ENCODE data around the gene EXT2. TPM values are rescaled to one million over a fixed set of nuclear protein-coding genes. Genes with fewer than 3 reads are reported as not detected.

Gene EXT2
- total RNA-seq, 1 experiment from 2014 or later, result 42.8 TPM

GRCh38 chr11:44128729-44129128 lies 33.3 kb downstream of the EXT2 start:
- H3K9me2 ChIP-seq (ENCODE audit: insufficient read depth), result no peaks in the 10 kb centered on the region
- no peak overlapping the region for H2AFZ ChIP-seq (ENCODE audit: low read depth, low read length, poor library complexity, severe bottlenecking)
- intact Hi-C loops (cut with micrococcal nuclease), result no loop called here
- no peaks in the 10 kb centered on the region for H3K4me1 ChIP-seq (ENCODE audit: control insufficient read depth in 1 of 2, insufficient read depth in 2 of 2, low read length in 2 of 2)
- ChIA-PET POLR2A (no interaction called here), CTCF (no interaction called here), RAD21 (ENCODE audit: low non-redundant PET in 1 of 2, low total read pairs in 2 of 2, uncharacterized antibody in 2 of 2, unreplicated experiment in 2 of 2) (no interaction called here)
- TF ChIP-seq, protein P1, sequence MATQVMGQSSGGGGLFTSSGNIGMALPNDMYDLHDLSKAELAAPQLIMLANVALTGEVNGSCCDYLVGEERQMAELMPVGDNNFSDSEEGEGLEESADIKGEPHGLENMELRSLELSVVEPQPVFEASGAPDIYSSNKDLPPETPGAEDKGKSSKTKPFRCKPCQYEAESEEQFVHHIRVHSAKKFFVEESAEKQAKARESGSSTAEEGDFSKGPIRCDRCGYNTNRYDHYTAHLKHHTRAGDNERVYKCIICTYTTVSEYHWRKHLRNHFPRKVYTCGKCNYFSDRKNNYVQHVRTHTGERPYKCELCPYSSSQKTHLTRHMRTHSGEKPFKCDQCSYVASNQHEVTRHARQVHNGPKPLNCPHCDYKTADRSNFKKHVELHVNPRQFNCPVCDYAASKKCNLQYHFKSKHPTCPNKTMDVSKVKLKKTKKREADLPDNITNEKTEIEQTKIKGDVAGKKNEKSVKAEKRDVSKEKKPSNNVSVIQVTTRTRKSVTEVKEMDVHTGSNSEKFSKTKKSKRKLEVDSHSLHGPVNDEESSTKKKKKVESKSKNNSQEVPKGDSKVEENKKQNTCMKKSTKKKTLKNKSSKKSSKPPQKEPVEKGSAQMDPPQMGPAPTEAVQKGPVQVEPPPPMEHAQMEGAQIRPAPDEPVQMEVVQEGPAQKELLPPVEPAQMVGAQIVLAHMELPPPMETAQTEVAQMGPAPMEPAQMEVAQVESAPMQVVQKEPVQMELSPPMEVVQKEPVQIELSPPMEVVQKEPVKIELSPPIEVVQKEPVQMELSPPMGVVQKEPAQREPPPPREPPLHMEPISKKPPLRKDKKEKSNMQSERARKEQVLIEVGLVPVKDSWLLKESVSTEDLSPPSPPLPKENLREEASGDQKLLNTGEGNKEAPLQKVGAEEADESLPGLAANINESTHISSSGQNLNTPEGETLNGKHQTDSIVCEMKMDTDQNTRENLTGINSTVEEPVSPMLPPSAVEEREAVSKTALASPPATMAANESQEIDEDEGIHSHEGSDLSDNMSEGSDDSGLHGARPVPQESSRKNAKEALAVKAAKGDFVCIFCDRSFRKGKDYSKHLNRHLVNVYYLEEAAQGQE (IDR thresholded peaks at IDR 0.05; ENCODE audit: low read depth), result no peak
- TF ChIP-seq, protein P2, sequence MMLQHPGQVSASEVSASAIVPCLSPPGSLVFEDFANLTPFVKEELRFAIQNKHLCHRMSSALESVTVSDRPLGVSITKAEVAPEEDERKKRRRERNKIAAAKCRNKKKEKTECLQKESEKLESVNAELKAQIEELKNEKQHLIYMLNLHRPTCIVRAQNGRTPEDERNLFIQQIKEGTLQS (IDR thresholded peaks at IDR 0.05), result no peak
- TF ChIP-seq YY1 (IDR thresholded peaks at IDR 0.05; ENCODE audit: extremely low read depth, insufficient replicate concordance, low read depth, low read length) (no peak), EZH2 (IDR thresholded peaks at IDR 0.05) (no peak), SIN3A (IDR thresholded peaks at IDR 0.05; ENCODE audit: low read depth) (no peak)
- DNase-seq (ENCODE audit: low read depth, low spot score), result no peak
- H3K9me3 ChIP-seq (ENCODE audit: control insufficient read depth in 1 of 2, insufficient read depth in 1 of 2, low read depth in 1 of 2, low read length in 2 of 2), result no peaks in the 10 kb centered on the region
- H3K27ac ChIP-seq (ENCODE audit: low read depth, low read length), result no peak overlapping the region
- no peak for ATAC-seq
- no peaks in the 10 kb centered on the region for H3K27me3 ChIP-seq (ENCODE audit: insufficient read depth, low read length)
- H4K20me1 ChIP-seq (ENCODE audit: insufficient read depth), result no peaks in the 10 kb centered on the region
- no TSS peak for BruUV-seq (replicated peaks)
- H3K4me3 ChIP-seq (replicated peaks in 1 of 2; ENCODE audit: low read depth in 1 of 2, low read length in 2 of 2), result no peak overlapping the region
- H3K79me2 ChIP-seq (ENCODE audit: insufficient read depth, low read length), result no peaks in the 10 kb centered on the region
- H3K9ac ChIP-seq (ENCODE audit: low read length), result no peak overlapping the region
- H3K36me3 ChIP-seq (ENCODE audit: control insufficient read depth in 1 of 2, insufficient read depth in 2 of 2, low read length in 2 of 2), result peaks cover 0 to 25% of the 10 kb centered on the region in 2 experiments; a peak in 2 of 4 replicates
- H3K4me2 ChIP-seq (ENCODE audit: low read length), result no peak overlapping the region

DNA sequence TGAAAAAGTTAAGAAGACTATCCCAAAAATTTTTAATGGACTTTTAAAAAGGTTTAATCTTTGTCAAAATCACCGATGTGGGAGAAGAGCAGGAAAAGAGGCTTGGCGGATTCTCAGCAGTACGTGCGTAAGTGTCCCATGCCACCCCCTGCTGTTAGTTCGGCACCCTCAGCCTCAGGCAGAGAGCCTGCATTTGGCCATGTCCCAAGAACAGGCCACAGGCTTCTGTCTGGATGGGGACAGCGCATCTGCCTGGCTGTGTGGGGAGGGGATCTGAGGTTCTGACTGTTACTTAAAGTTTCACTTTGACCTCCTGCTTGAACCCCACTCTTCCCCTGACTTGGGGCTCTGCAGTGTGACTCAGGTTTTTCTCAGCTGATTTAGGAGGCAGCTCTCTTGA lies 35.3 kb downstream of the EXT2 start:
- intact Hi-C loops (cut with micrococcal nuclease), result loop anchor here (10.0 kb wide), 1 partner anchor 154 kb away; no protein-coding TSS in a partner anchor
- RAD21 ChIA-PET (ENCODE audit: low non-redundant PET in 1 of 2, low total read pairs in 2 of 2, uncharacterized antibody in 2 of 2, unreplicated experiment in 2 of 2), result no interaction called here
- peaks cover 0 to 22% of the 10 kb centered on the region in 2 experiments; a peak in 2 of 4 replicates for H3K36me3 ChIP-seq (ENCODE audit: control insufficient read depth in 1 of 2, insufficient read depth in 2 of 2, low read length in 2 of 2)
- no peak for ATAC-seq
- H3K79me2 ChIP-seq (ENCODE audit: insufficient read depth, low read length), result no peaks in the 10 kb centered on the region
- POLR2A ChIA-PET, result no interaction called here
- H3K4me2 ChIP-seq (ENCODE audit: low read length), result no peak overlapping the region
- no peaks in the 10 kb centered on the region for H3K27me3 ChIP-seq (ENCODE audit: insufficient read depth, low read length)
- no peak overlapping the region for H2AFZ ChIP-seq (ENCODE audit: low read depth, low read length, poor library complexity, severe bottlenecking)
- no peak for DNase-seq (ENCODE audit: low read depth, low spot score)
- BruUV-seq (replicated peaks), result no TSS peak
- no peak overlapping the region for H3K4me3 ChIP-seq (replicated peaks in 1 of 2; ENCODE audit: low read depth in 1 of 2, low read length in 2 of 2)
- no peaks in the 10 kb centered on the region for H4K20me1 ChIP-seq (ENCODE audit: insufficient read depth)
- H3K4me1 ChIP-seq (ENCODE audit: control insufficient read depth in 1 of 2, insufficient read depth in 2 of 2, low read length in 2 of 2), result no peaks in the 10 kb centered on the region
- no peaks in the 10 kb centered on the region for H3K9me3 ChIP-seq (ENCODE audit: control insufficient read depth in 1 of 2, insufficient read depth in 1 of 2, low read depth in 1 of 2, low read length in 2 of 2)
- CTCF ChIA-PET, result no interaction called here
- no peaks in the 10 kb centered on the region for H3K9me2 ChIP-seq (ENCODE audit: insufficient read depth)
- no peak overlapping the region for H3K27ac ChIP-seq (ENCODE audit: low read depth, low read length)
- no peak overlapping the region for H3K9ac ChIP-seq (ENCODE audit: low read length)
- TF ChIP-seq SP1 (IDR thresholded peaks at IDR 0.05; ENCODE audit: low read depth) (no peak), SRF (IDR thresholded peaks at IDR 0.05; ENCODE audit: low read depth) (no peak), CEBPB (IDR thresholded peaks at IDR 0.05; ENCODE audit: low read depth) (no peak), CBX3 (IDR thresholded peaks at IDR 0.05; ENCODE audit: low read depth) (no peak), EGR1 (IDR thresholded peaks at IDR 0.05; ENCODE audit: low read depth) (no peak), ZFX (IDR thresholded peaks at IDR 0.05) (no peak), CTCF (IDR thresholded peaks at IDR 0.05 in 2 of 3, conservative IDR thresholded peaks at IDR 0.05 in 1 of 3; ENCODE audit: borderline replicate concordance in 1 of 3, insufficient read depth in 1 of 3, low read depth in 2 of 3, low read length in 2 of 3) (no peak), JUND (IDR thresholded peaks at IDR 0.05) (no peak), EZH2phosphoT487 (IDR thresholded peaks at IDR 0.05; ENCODE audit: borderline replicate concordance) (no peak), RAD21 (IDR thresholded peaks at IDR 0.05; ENCODE audit: low read depth) (no peak)
- TF ChIP-seq, protein P3, sequence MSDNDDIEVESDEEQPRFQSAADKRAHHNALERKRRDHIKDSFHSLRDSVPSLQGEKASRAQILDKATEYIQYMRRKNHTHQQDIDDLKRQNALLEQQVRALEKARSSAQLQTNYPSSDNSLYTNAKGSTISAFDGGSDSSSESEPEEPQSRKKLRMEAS (IDR thresholded peaks at IDR 0.05), result no peak
